OCI-LY7 (cell line): ENCODE results near the gene ABCD3. TPM values are rescaled to one million over a fixed set of nuclear protein-coding genes. Genes with fewer than 3 reads are reported as not detected.

Source experiments
- BruUV-seq: library from RNA; stranded (reverse); fragments of 400-500 nt; replicated peaks from 2 replicates; lab custom pipeline; 2021; lab: Mats Ljungman, UMichigan
- CTCF ChIA-PET: fragments of 300-600 bp; sonication (Branson Sonifier 250); formaldehyde crosslinking; loops from one replicate; lab custom pipeline; 2022; ENCODE audit warnings: antibody characterized with exemption; ENCODE audit not compliant: unreplicated experiment; lab: Charles Lee
- POLR2A ChIA-PET: fragments of 300-600 bp; sonication (Branson Sonifier 250); formaldehyde crosslinking; loops from one replicate; lab custom pipeline; 2022; ENCODE audit warnings: antibody characterized with exemption; lab: Charles Lee
- DNase-seq: peaks from one replicate; pipeline ENCODE4 v3.0.0-alpha.2; 2015; ENCODE audit warnings: low spot score
- H2AFZ ChIP-seq: fragments of 200-600 bp; sonication (generic), shearing (Covaris generic); 2 replicates; pipeline ENCODE4 v1.6.1; 2014; ENCODE audit warnings: mild to moderate bottlenecking, antibody characterized with exemption, low read length, moderate library complexity
- H3K27ac ChIP-seq: fragments of 200-600 bp; sonication (generic); 2 replicates; pipeline ENCODE4 v1.5.1; 2014; ENCODE audit warnings: mixed run types, low read depth, mild to moderate bottlenecking, moderate library complexity, low read length, inconsistent platforms; ENCODE audit not compliant: poor library complexity, severe bottlenecking
- H3K36me3 ChIP-seq: fragments of 200-600 bp; sonication (generic); 2 replicates; pipeline ENCODE4 v1.6.1; 2014; ENCODE audit warnings: mild to moderate bottlenecking, antibody characterized with exemption, low read length, moderate library complexity, mixed read lengths; ENCODE audit not compliant: insufficient read depth
- H3K4me1 ChIP-seq: fragments of 200-600 bp; sonication (generic); 2 replicates; pipeline ENCODE4 v1.5.1; 2014; ENCODE audit warnings: mild to moderate bottlenecking, low read length; ENCODE audit not compliant: insufficient read depth, poor library complexity, severe bottlenecking
- H3K4me2 ChIP-seq: fragments of 200-600 bp; sonication (generic); 2 replicates; pipeline ENCODE4 v1.6.1; 2014; ENCODE audit warnings: mild to moderate bottlenecking, low read length
- H3K4me3 ChIP-seq: fragments of 200-600 bp; sonication (generic); 2 replicates; pipeline ENCODE4 v1.5.1; 2014; ENCODE audit warnings: mild to moderate bottlenecking, low read depth, low read length; ENCODE audit not compliant: poor library complexity, severe bottlenecking
- H3K79me2 ChIP-seq: fragments of 200-600 bp; sonication (generic); 2 replicates; pipeline ENCODE4 v1.6.1; 2016; ENCODE audit warnings: low read depth, mild to moderate bottlenecking, low read length, moderate library complexity, mixed read lengths; ENCODE audit not compliant: insufficient read depth
- H3K9me2 ChIP-seq: fragments of 200-600 bp; sonication (generic); 2 replicates; pipeline ENCODE4 v1.6.1; 2016; ENCODE audit warnings: mild to moderate bottlenecking, low read length, mixed read lengths; ENCODE audit not compliant: insufficient read depth
- H3K9me3 ChIP-seq: fragments of 200-600 bp; sonication (generic); 2 replicates; pipeline ENCODE4 v1.6.1; 2014; ENCODE audit warnings: mild to moderate bottlenecking, mixed run types, low read length, mixed read lengths
- H4K20me1 ChIP-seq: fragments of 200-600 bp; sonication (generic); 2 replicates; pipeline ENCODE4 v1.6.1; 2014; ENCODE audit warnings: mild to moderate bottlenecking, antibody characterized with exemption, low read length, moderate library complexity, mixed read lengths; ENCODE audit not compliant: insufficient read depth
- EZH2phosphoT487 ChIP-seq: fragments of 200-600 bp; sonication (generic); IDR thresholded peaks from 2 replicates; pipeline ENCODE4 v1.6.1; 2018; ENCODE audit warnings: low read depth, borderline replicate concordance, mild to moderate bottlenecking, mixed run types, antibody characterized with exemption, low read length, moderate library complexity, mixed read lengths
- intact Hi-C: fragments of 100-400 bp; cut with micrococcal nuclease; formaldehyde crosslinking; loops from one replicate; pipeline ENCODE4 v1.10.0; 2022; ENCODE audit not compliant: unreplicated experiment
- total RNA-seq, 2 experiments: library from RNA; depleted of rRNA in 1 of 2; stranded (reverse); fragments of >200 nt in 1 of 2; shearing (Covaris generic) in 1 of 2; gene quantifications; 2 replicates each; pipeline ENCODE4 v1.2.3, GENCODE V29; 2014 to 2022
- TF ChIP-seq, protein P1 (sequence below): fragments of 200-600 bp; sonication (generic); conservative IDR thresholded peaks from 2 replicates; pipeline ENCODE4 v1.5.1; 2014; ENCODE audit warnings: mild to moderate bottlenecking, antibody characterized with exemption, low read length, moderate library complexity, mixed read lengths

The ABCD3 gene
- total RNA-seq, 2 experiments from 2014 or later, result 18.3 to 33.8 TPM

DNA sequence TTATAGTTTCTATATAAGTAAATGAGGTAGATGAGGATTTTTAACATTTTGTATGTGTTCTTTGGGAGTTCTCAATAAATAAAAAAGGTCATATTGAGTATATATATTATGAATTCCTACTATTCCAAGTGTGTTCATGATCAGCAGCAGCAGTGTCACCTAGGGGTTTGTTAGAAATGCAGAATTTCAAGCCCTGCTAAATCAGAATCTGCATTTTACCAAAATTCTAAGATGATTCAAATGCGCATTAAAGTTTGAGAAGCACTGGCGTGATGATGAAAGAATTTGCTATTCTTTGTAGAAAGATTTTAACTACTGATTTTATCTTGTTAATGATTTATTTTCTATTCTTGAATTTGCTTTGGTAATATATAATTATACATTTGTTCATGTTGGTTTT, 94.6 kb downstream of the ABCD3 start:
- no peaks in the 10 kb centered on the region for H4K20me1 ChIP-seq
- no TSS peak for BruUV-seq
- no peaks in the 10 kb centered on the region for H3K9me3 ChIP-seq
- DNase-seq, result no peak
- ChIA-PET CTCF (no interaction called here), POLR2A (interaction anchor here (0.7 kb wide), 1 partner anchor 38 kb away, joined by 3 read pairs; no protein-coding TSS in a partner anchor)
- H3K27ac ChIP-seq, result no peak overlapping the region
- no peaks in the 10 kb centered on the region for H3K36me3 ChIP-seq
- intact Hi-C loops, result no loop called here
- TF ChIP-seq, protein P1, sequence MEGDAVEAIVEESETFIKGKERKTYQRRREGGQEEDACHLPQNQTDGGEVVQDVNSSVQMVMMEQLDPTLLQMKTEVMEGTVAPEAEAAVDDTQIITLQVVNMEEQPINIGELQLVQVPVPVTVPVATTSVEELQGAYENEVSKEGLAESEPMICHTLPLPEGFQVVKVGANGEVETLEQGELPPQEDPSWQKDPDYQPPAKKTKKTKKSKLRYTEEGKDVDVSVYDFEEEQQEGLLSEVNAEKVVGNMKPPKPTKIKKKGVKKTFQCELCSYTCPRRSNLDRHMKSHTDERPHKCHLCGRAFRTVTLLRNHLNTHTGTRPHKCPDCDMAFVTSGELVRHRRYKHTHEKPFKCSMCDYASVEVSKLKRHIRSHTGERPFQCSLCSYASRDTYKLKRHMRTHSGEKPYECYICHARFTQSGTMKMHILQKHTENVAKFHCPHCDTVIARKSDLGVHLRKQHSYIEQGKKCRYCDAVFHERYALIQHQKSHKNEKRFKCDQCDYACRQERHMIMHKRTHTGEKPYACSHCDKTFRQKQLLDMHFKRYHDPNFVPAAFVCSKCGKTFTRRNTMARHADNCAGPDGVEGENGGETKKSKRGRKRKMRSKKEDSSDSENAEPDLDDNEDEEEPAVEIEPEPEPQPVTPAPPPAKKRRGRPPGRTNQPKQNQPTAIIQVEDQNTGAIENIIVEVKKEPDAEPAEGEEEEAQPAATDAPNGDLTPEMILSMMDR, result no peak
- no peak for TF ChIP-seq EZH2phosphoT487
- H3K4me3 ChIP-seq, result no peak overlapping the region
- no peaks in the 10 kb centered on the region for H3K4me1 ChIP-seq
- H3K79me2 ChIP-seq, result no peaks in the 10 kb centered on the region
- H3K4me2 ChIP-seq, result no peak overlapping the region
- no peak overlapping the region for H2AFZ ChIP-seq
- no peaks in the 10 kb centered on the region for H3K9me2 ChIP-seq

- TF ChIP-seq EZH2phosphoT487, result no peak
- TF ChIP-seq, protein P1, result peak; percentile 79
- H3K36me3 ChIP-seq, result no peaks in the 10 kb centered on the region
- peak; percentile 25 for DNase-seq
- POLR2A ChIA-PET, result interaction anchor here (0.6 to 1.5 kb wide), 3 partner anchors 12 to 16 kb away, joined by 3 to 7 read pairs (median 5); no protein-coding TSS in a partner anchor
- no peak overlapping the region for H3K4me2 ChIP-seq
- no TSS peak for BruUV-seq
- H3K27ac ChIP-seq, result no peak overlapping the region
- no peaks in the 10 kb centered on the region for H3K4me1 ChIP-seq
- H2AFZ ChIP-seq, result no peak overlapping the region
- no peak overlapping the region for H3K4me3 ChIP-seq
- CTCF ChIA-PET, result no interaction called here
- H3K79me2 ChIP-seq, result no peaks in the 10 kb centered on the region
- intact Hi-C loops, result no loop called here
- no peaks in the 10 kb centered on the region for H3K9me2 ChIP-seq
- H4K20me1 ChIP-seq, result no peaks in the 10 kb centered on the region
- no peaks in the 10 kb centered on the region for H3K9me3 ChIP-seq
Measured at GRCh38 chr1:94514095-94514727, 96.0 kb downstream of the ABCD3 start.

GRCh38 chr1:94515296-94515947, 97.2 kb downstream of the ABCD3 start:
- TF ChIP-seq, protein P1, result no peak
- no peak for TF ChIP-seq EZH2phosphoT487
- BruUV-seq, result no TSS peak
- Histone ChIP-seq H3K9me3 (no peaks in the 10 kb centered on the region), H3K27ac (no peak overlapping the region), H3K9me2 (no peaks in the 10 kb centered on the region), H3K36me3 (no peaks in the 10 kb centered on the region), H3K4me2 (no peak overlapping the region), H3K4me1 (no peaks in the 10 kb centered on the region), H3K4me3 (no peak overlapping the region), H2AFZ (no peak overlapping the region), H3K79me2 (no peaks in the 10 kb centered on the region), H4K20me1 (no peaks in the 10 kb centered on the region)
- ChIA-PET CTCF (no interaction called here), POLR2A (interaction anchor here (0.8 to 1.7 kb wide), 3 partner anchors 13 to 1595 kb away, joined by 3 to 10 read pairs (median 5); no protein-coding TSS in a partner anchor)
- intact Hi-C loops, result no loop called here
- no peak for DNase-seq
